A673 (cell line): ENCODE data around the gene RCAN3. TPM values are rescaled to one million over a fixed set of nuclear protein-coding genes. Genes with fewer than 3 reads are reported as not detected.
"Not testable (repeated sequence)": the region's sequence is repeated elsewhere in the genome, so short reads cannot be mapped to it uniquely, and the experiment has no call there.

Experiments used
- BruUV-seq: library from RNA; stranded (reverse); fragments of 400-500 nt; replicated peaks from 2 replicates; lab custom pipeline; 2021; lab: Mats Ljungman, UMichigan
- CTCF ChIA-PET: fragments of 300-600 bp; sonication (Branson Sonifier 250); formaldehyde crosslinking; loops from one replicate; lab custom pipeline; 2022; ENCODE audit warnings: antibody characterized with exemption; lab: Charles Lee
- POLR2A ChIA-PET: fragments of 300-600 bp; sonication (Branson Sonifier 250); formaldehyde crosslinking; loops from one replicate; lab custom pipeline; 2022; ENCODE audit warnings: antibody characterized with exemption; ENCODE audit not compliant: low non-redundant PET; lab: Charles Lee
- DNase-seq: peaks from one replicate; pipeline ENCODE4 v3.0.0-alpha.2; 2015; ENCODE audit warnings: low spot score
- H3K27ac ChIP-seq: fragments of 200-600 bp; sonication (generic); 2 replicates; pipeline ENCODE4 v1.5.1; 2016; ENCODE audit warnings: mixed run types, low read depth, mild to moderate bottlenecking, mixed read lengths, antibody characterized with exemption, low read length; ENCODE audit not compliant: poor library complexity, severe bottlenecking
- H3K27me3 ChIP-seq: fragments of 200-600 bp; sonication (generic); replicated peaks from 2 replicates; pipeline ENCODE4 v1.6.1; 2017; ENCODE audit warnings: mixed run types, low read depth, mild to moderate bottlenecking, mixed read lengths, antibody characterized with exemption, low read length; ENCODE audit not compliant: insufficient read depth, poor library complexity
- H3K36me3 ChIP-seq: fragments of 200-600 bp; sonication (generic); 2 replicates; pipeline ENCODE4 v1.6.1; 2016; ENCODE audit warnings: mixed run types, mild to moderate bottlenecking, mixed read lengths, antibody characterized with exemption, low read length; ENCODE audit not compliant: insufficient read depth, poor library complexity, severe bottlenecking
- H3K4me1 ChIP-seq: fragments of 200-600 bp; sonication (generic); 2 replicates; pipeline ENCODE4 v1.6.1; 2017; ENCODE audit warnings: mixed run types, mild to moderate bottlenecking, mixed read lengths, antibody characterized with exemption, low read length; ENCODE audit not compliant: insufficient read depth, poor library complexity, severe bottlenecking
- H3K4me3 ChIP-seq: fragments of 200-600 bp; sonication (generic); 2 replicates; pipeline ENCODE4 v1.5.1; 2016; ENCODE audit warnings: low read depth, mixed run types, mild to moderate bottlenecking, mixed read lengths, low read length; ENCODE audit not compliant: poor library complexity, severe bottlenecking
- H3K9me3 ChIP-seq: fragments of 200-600 bp; sonication (generic); 2 replicates; pipeline ENCODE4 v1.6.1; 2016; ENCODE audit warnings: mixed run types, low read depth, mild to moderate bottlenecking, mixed read lengths, antibody characterized with exemption, low read length; ENCODE audit not compliant: poor library complexity, severe bottlenecking
- CTCF ChIP-seq: fragments of 300-800, 200-600 bp; sonication (generic); conservative IDR thresholded peaks from 2 replicates; pipeline ENCODE4 v1.5.1; 2017; ENCODE audit warnings: low read depth, mild to moderate bottlenecking, antibody characterized with exemption, low read length, moderate library complexity, mixed read lengths
- EZH2 ChIP-seq: fragments of 200-600 bp; sonication (generic); IDR thresholded peaks from 2 replicates; pipeline ENCODE4 v1.6.1; 2017; ENCODE audit warnings: borderline replicate concordance, low read depth, mild to moderate bottlenecking, mixed read lengths, antibody characterized with exemption, low read length; ENCODE audit not compliant: poor library complexity, severe bottlenecking
- intact Hi-C: fragments of 100-400 bp; cut with micrococcal nuclease; formaldehyde crosslinking; loops from one replicate; pipeline ENCODE4 v1.10.0; 2022; ENCODE audit not compliant: unreplicated experiment
- total RNA-seq: library from RNA; stranded (reverse); gene quantifications from 2 replicates; pipeline ENCODE4 v1.2.3, GENCODE V29; 2021

The RCAN3 gene
- total RNA-seq, 1 experiment from 2014 or later = 7.4 TPM

- no peak overlapping the region for H3K4me3 ChIP-seq
- no peaks in the 10 kb centered on the region for H3K27me3 ChIP-seq
- intact Hi-C loops = no loop called here
- no TSS peak for BruUV-seq
- H3K27ac ChIP-seq = no peak overlapping the region
- no peaks in the 10 kb centered on the region for H3K36me3 ChIP-seq
- ChIA-PET POLR2A (no interaction called here), CTCF (interaction anchor here (0.7 kb wide), 1 partner anchor 110 kb away, joined by 3 read pairs; the partner anchor contains the start of gene NIPAL3)
- H3K4me1 ChIP-seq = no peaks in the 10 kb centered on the region
- TF ChIP-seq CTCF (no peak), EZH2 (no peak)
- no peak for DNase-seq
- H3K9me3 ChIP-seq = no peaks in the 10 kb centered on the region
Observed at GRCh38 chr1:24526045-24526444, 23.4 kb downstream of the RCAN3 start.

- Histone ChIP-seq H3K4me1 (no peaks in the 10 kb centered on the region), H3K4me3 (no peak overlapping the region), H3K27me3 (no peaks in the 10 kb centered on the region), H3K9me3 (no peaks in the 10 kb centered on the region), H3K27ac (no peak overlapping the region), H3K36me3 (no peaks in the 10 kb centered on the region)
- POLR2A ChIA-PET = no interaction called here
- peak; percentile 74 for TF ChIP-seq CTCF
- TF ChIP-seq EZH2 = no peak
- CTCF ChIA-PET = interaction anchor here (0.7 kb wide), 1 partner anchor 328 kb away, joined by 4 read pairs; no protein-coding TSS in a partner anchor
- intact Hi-C loops = no loop called here
- no TSS peak for BruUV-seq
- DNase-seq = peak; percentile 48
Observed at GRCh38 chr1:24526940-24527542, 24.4 kb downstream of the RCAN3 start.

- H3K4me1 ChIP-seq = no peaks in the 10 kb centered on the region
- no peak for TF ChIP-seq CTCF
- no peak for TF ChIP-seq EZH2
- no peak overlapping the region for H3K4me3 ChIP-seq
- intact Hi-C loops = no loop called here
- H3K9me3 ChIP-seq = no peaks in the 10 kb centered on the region
- no peak for DNase-seq
- no TSS peak for BruUV-seq
- ChIA-PET CTCF (interaction anchor here (0.6 kb wide), 1 partner anchor 53 kb away, joined by 3 read pairs; no protein-coding TSS in a partner anchor), POLR2A (no interaction called here)
- no peaks in the 10 kb centered on the region for H3K36me3 ChIP-seq
- no peaks in the 10 kb centered on the region for H3K27me3 ChIP-seq
- no peak overlapping the region for H3K27ac ChIP-seq
Observed at GRCh38 chr1:24528744-24529143, 26.1 kb downstream of the RCAN3 start.

GRCh38 chr1:24529292-24529691 is 26.7 kb downstream of the RCAN3 start:
- H3K9me3 ChIP-seq, H3K4me1 ChIP-seq, H3K27ac ChIP-seq, CTCF ChIA-PET, H3K4me3 ChIP-seq, BruUV-seq, intact Hi-C loops, H3K36me3 ChIP-seq, DNase-seq, H3K27me3 ChIP-seq: not testable (repeated sequence)
- POLR2A ChIA-PET = interaction anchor here (0.6 kb wide), 1 partner anchor 12 kb away, joined by 4 read pairs; no protein-coding TSS in a partner anchor
